ENCODE data around the gene CUX1.
A peak's percentile ranks its signal among the peaks of the same experiment; 100 is the strongest.
"Not testable (repeated sequence)": the region's sequence is repeated elsewhere in the genome, so short reads cannot be mapped to it uniquely, and the experiment has no call there.

Gene CUX1

DNA sequence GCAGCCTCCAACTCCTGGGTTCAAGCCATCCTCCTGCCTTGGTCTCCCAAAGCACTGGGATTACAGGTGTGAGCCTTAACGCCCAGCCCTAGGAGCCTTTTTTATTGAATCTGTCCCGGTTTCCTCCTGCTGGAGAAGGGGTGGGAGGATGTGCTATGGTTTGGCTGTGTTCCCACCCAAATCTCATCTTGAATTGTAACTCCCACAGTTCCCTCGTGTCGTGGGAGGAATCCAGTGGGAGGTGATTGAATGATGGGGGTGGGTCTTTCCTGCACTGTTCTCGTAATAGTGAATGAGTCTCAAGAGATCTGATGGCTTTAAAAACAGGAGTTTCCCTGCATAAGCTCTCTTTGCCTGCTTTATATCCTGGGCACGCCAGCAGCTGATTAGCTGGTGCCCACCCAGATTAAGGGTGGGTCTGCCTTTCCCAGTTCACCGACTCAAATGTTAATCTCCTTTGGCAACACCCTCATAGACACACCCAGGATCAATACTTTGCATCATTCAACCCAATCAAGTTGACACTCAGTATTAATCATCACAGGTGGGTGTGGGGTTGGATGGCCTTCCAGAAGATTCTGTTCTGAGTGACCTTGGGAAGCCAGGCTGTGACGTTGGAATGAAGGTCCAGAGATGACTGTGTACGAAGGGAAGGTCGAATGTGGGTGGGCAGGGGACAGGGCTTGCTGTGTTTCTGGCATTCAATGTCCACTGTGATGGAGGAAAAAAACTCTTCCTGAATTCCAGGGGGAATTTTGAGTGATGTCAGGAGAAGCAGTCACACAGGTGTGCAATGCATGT lies 33.8 kb upstream of the CUX1 start:
- DNase-seq (ENCODE audit: low read depth) = no peak
- Histone ChIP-seq H3K9me3 (ENCODE audit: control insufficient read depth, low read length) (peaks cover 10% of the 10 kb centered on the region), H3K27me3 (replicated peaks; ENCODE audit: control insufficient read depth, insufficient read depth, low read length) (peaks cover 46% of the 10 kb centered on the region), H3K9ac (ENCODE audit: low read length) (no peak overlapping the region), H3K36me3 (ENCODE audit: control insufficient read depth, insufficient read depth, low read length, severe bottlenecking) (no peaks in the 10 kb centered on the region), H3K4me1 (ENCODE audit: control insufficient read depth, insufficient read depth, low read length) (peaks cover 6% of the 10 kb centered on the region), H3K4me3 (ENCODE audit: low read length) (no peak overlapping the region)

DNA sequence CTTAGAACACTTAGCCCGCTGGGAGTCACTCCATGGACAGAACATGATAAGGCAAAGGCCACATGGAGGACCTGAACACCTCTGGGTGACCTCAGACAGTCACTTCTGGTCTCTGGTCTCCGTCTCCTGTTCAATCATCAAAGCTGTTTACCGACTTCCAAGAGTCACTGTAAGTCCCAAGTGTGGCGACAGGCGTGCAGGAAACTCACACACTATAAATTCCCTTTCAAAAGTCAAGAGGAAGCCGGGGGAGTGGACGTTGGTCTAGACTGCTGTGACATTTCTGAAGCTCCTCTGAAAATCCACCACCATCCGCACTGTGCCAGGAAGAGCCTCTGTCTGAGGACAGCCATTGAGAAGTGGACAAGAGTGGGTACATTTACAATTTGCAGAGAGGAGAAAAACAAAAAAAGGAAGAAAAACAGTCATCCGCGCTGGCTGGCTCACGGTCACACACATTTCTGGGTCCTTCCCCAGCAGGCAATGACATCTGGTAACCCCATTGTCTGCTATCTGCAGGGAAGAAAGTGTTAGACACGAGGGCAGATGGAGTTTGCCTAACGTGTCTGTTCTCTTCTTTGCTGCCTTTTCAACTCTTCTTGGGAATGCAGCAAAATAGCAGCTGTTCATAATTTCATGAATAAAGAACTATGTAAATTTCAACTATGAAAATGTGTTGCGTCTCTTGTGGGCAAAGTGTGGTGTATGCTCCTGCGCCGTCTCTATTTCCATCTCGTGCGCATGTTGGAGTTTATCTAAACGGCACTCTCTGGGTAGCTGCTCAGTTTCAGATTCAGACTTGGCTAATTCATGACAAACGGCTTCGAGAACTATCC lies 32.9 kb upstream of the CUX1 start:
- Histone ChIP-seq H3K36me3 (ENCODE audit: control insufficient read depth, insufficient read depth, low read length, severe bottlenecking) (no peaks in the 10 kb centered on the region), H3K4me3 (ENCODE audit: low read length) (no peak overlapping the region), H3K9ac (ENCODE audit: low read length) (no peak overlapping the region), H3K27me3 (replicated peaks; ENCODE audit: control insufficient read depth, insufficient read depth, low read length) (peaks cover 46% of the 10 kb centered on the region), H3K9me3 (ENCODE audit: control insufficient read depth, low read length) (peaks cover 10% of the 10 kb centered on the region), H3K4me1 (ENCODE audit: control insufficient read depth, insufficient read depth, low read length) (peaks cover 6% of the 10 kb centered on the region)
- peak; percentile 61 for DNase-seq (ENCODE audit: low read depth)

DNA sequence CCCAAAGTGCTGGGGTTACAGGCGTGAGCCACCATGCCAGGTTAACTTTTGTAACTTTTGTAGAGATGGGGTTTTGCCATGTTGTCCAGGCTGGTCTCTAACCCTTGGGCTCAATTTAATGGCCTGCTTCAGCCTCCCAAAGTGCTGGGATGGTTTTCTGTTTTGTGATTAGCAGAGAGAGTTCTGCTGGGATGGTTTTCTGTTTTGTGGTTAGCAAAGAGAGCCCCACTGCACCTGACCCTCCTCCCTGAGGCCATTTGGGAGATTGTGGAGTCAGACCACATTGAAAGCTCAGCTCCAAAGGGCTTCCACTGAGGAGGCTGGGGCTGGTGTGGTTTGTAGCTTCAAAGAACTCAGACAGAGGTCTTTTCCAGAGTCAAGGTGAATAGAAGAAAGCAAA lies 29.6 kb upstream of the CUX1 start:
- no peak overlapping the region for H3K4me3 ChIP-seq (ENCODE audit: low read length)
- no peak overlapping the region for H3K9ac ChIP-seq (ENCODE audit: low read length)
- H3K9me3 ChIP-seq (ENCODE audit: control insufficient read depth, low read length) = peaks cover 10% of the 10 kb centered on the region
- H3K27me3 ChIP-seq (replicated peaks; ENCODE audit: control insufficient read depth, insufficient read depth, low read length) = peaks cover 30% of the 10 kb centered on the region
- H3K4me1 ChIP-seq (ENCODE audit: control insufficient read depth, insufficient read depth, low read length) = peaks cover 13% of the 10 kb centered on the region
- no peaks in the 10 kb centered on the region for H3K36me3 ChIP-seq (ENCODE audit: control insufficient read depth, insufficient read depth, low read length, severe bottlenecking)
- DNase-seq (ENCODE audit: low read depth) = no peak

DNA sequence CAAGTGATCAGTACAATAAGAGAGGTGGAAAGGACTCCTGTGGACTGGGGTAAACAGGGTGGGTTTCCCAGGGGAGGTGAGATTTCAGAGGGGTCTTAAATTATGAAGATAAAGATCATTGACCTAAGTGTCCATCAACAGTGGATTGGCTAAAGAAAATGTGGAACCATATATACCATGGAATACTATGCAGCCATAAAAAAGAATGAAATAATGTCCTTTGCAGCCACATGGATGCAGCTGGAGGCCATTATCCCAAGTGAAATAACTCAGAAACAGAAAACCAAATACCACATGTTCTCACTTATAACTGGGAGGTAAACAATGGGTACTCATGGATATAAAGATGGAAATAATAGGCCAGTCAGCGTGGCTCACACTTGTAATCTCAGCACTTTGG lies 28.9 kb upstream of the CUX1 start:
- Histone ChIP-seq H3K4me3 (ENCODE audit: low read length) (no peak overlapping the region), H3K27me3 (replicated peaks; ENCODE audit: control insufficient read depth, insufficient read depth, low read length) (peaks cover 24% of the 10 kb centered on the region), H3K36me3 (ENCODE audit: control insufficient read depth, insufficient read depth, low read length, severe bottlenecking) (no peaks in the 10 kb centered on the region), H3K9me3 (ENCODE audit: control insufficient read depth, low read length) (peaks cover 10% of the 10 kb centered on the region), H3K9ac (ENCODE audit: low read length) (no peak overlapping the region), H3K4me1 (ENCODE audit: control insufficient read depth, insufficient read depth, low read length) (peaks cover 13% of the 10 kb centered on the region)
- DNase-seq (ENCODE audit: low read depth) = no peak

DNA sequence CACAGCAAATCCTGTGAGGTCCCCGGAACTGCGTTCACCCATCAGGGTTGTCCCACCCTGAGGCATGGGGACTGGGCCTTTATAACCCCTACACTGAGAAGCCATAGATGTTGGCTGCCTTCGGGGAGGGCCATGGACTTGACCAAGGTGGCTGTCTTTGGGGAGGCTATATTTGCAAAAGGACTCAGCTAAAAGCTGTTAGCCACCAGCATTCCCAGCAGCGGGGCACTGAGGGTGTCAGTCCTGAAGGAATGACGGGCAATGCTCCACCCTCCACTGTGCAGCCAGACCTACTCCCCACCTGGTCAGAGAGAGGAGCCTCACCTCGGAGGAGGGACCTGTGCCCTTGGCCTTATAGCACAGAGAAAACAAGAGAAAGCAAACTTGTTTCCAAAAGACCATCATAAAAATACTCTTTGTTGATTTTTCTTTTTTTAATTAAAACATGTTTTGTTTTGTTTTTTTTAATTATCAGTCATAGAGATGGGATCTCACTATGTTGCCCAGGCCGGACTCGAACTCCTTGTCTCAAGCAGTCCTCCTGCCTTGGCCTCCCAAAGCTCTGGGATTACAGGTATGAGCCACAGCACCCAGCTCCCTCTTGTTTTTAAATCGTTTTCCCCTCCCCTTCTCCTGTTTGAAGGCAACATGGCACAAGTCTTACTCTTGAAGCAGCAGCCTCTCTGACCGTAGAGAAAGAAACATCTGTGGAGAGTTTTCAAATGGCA lies 26.7 kb upstream of the CUX1 start:
- no peak overlapping the region for H3K9ac ChIP-seq (ENCODE audit: low read length)
- DNase-seq (ENCODE audit: low read depth) = no peak
- H3K9me3 ChIP-seq (ENCODE audit: control insufficient read depth, low read length) = peaks cover 10% of the 10 kb centered on the region
- no peaks in the 10 kb centered on the region for H3K36me3 ChIP-seq (ENCODE audit: control insufficient read depth, insufficient read depth, low read length, severe bottlenecking)
- H3K4me1 ChIP-seq (ENCODE audit: control insufficient read depth, insufficient read depth, low read length) = peaks cover 7% of the 10 kb centered on the region
- H3K4me3 ChIP-seq (ENCODE audit: low read length) = no peak overlapping the region
- peaks cover 15% of the 10 kb centered on the region for H3K27me3 ChIP-seq (replicated peaks; ENCODE audit: control insufficient read depth, insufficient read depth, low read length)

DNA sequence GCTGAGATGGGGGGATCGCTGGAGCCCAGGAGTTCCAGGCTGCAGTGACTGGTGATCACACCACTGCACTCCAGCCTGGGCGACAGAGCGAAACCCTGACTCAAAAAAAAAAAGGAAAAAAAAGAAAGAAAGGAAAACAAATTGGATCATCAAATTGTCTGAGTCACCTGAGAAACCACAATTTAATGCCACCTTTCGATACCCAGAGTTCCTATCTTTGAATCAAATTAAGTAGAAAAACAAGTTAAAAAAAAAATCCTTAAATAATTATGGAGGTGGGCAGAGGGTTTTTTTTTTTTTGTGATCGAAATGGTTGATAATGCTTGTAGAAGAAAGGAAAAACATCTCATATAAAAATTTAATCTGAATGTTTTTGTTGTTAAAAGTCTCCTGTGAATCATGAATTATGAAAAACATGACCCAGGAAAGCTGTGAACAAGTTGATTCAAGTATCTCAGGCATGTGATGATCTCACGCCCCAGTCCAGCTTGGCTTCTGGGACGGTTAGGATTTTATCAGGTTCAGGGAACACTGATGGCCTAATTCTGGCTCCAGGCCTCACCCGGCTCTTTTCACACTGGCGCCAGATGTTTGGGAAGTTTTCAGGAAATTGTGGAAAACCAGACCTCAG lies 25.3 kb upstream of the CUX1 start:
- H3K4me3 ChIP-seq (ENCODE audit: low read length) = no peak overlapping the region
- H3K9me3 ChIP-seq (ENCODE audit: control insufficient read depth, low read length) = peaks cover 10% of the 10 kb centered on the region
- H3K9ac ChIP-seq (ENCODE audit: low read length) = no peak overlapping the region
- peaks cover 4% of the 10 kb centered on the region for H3K27me3 ChIP-seq (replicated peaks; ENCODE audit: control insufficient read depth, insufficient read depth, low read length)
- H3K36me3 ChIP-seq (ENCODE audit: control insufficient read depth, insufficient read depth, low read length, severe bottlenecking) = no peaks in the 10 kb centered on the region
- peaks cover 7% of the 10 kb centered on the region for H3K4me1 ChIP-seq (ENCODE audit: control insufficient read depth, insufficient read depth, low read length)
- no peak for DNase-seq (ENCODE audit: low read depth)

DNA sequence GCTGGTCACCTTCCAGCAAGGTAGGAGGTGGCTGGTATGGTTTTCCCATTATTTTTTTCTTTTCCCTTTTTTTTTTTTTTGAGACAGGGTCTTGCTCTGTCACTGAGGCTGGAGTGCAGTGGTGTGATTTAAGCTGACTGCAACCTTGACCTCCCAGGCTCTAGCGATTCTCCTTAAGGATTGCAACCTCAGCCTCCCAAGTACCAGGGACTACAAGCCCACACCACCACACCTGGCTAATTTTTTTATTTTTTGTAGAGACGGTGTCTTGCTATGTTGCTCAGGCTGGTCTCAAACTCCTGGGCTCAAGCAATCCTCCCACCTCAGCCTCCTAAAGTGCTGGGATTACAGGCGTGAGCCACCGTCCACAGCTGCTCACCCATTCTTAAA lies 24.7 kb upstream of the CUX1 start:
- not testable (repeated sequence) for H3K36me3 ChIP-seq (ENCODE audit: control insufficient read depth, insufficient read depth, low read length, severe bottlenecking); H3K9ac ChIP-seq (ENCODE audit: low read length); H3K27me3 ChIP-seq (replicated peaks; ENCODE audit: control insufficient read depth, insufficient read depth, low read length); H3K4me1 ChIP-seq (ENCODE audit: control insufficient read depth, insufficient read depth, low read length); H3K9me3 ChIP-seq (ENCODE audit: control insufficient read depth, low read length); H3K4me3 ChIP-seq (ENCODE audit: low read length); DNase-seq (ENCODE audit: low read depth)

DNA sequence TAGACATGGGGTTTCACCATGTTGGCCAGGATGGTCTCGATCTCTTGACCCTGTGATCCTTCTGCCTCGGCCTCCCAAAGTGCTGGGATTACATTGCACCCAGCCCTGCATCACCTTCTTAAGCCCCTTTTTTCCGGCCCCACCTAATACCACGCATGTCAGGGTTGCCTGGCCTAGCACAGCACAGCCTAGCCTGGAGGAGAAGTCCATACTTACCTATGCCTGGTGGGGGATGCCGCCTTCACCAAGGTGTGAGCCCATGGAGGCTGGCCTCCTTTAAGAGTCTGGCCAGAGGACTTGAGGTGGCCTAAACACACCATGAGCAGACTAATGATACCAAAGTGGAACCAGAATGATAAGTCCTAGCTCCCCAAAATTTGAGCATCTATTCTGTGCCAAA lies 22.0 kb upstream of the CUX1 start:
- Histone ChIP-seq H3K27me3 (replicated peaks; ENCODE audit: control insufficient read depth, insufficient read depth, low read length) (peaks cover 16% of the 10 kb centered on the region), H3K36me3 (ENCODE audit: control insufficient read depth, insufficient read depth, low read length, severe bottlenecking) (no peaks in the 10 kb centered on the region), H3K4me3 (ENCODE audit: low read length) (no peak overlapping the region), H3K9me3 (ENCODE audit: control insufficient read depth, low read length) (no peaks in the 10 kb centered on the region), H3K4me1 (ENCODE audit: control insufficient read depth, insufficient read depth, low read length) (peaks cover 7% of the 10 kb centered on the region), H3K9ac (ENCODE audit: low read length) (no peak overlapping the region)
- no peak for DNase-seq (ENCODE audit: low read depth)

DNA sequence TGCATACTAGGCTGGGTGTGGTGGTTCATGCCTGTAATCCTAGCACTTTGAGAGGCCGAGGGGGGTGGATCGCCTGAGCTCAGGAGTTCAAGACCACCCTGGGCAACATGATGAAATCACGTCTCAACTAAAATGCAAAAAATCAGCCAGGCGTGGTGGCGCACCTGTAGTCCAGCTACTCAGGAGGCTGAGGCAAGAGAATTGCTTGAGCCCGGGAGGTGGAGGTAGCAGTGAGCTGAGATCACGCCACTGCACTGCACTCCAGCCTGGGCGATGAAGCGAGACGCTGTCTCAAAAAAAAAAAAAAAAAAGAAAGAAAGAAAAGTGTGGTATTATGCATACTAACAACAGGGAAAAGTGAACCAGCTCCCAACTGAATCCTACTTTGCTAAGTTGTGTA lies 19.3 kb upstream of the CUX1 start:
- H3K27me3 ChIP-seq (replicated peaks; ENCODE audit: control insufficient read depth, insufficient read depth, low read length) = peaks cover 39% of the 10 kb centered on the region
- DNase-seq (ENCODE audit: low read depth) = not testable (repeated sequence)

DNA sequence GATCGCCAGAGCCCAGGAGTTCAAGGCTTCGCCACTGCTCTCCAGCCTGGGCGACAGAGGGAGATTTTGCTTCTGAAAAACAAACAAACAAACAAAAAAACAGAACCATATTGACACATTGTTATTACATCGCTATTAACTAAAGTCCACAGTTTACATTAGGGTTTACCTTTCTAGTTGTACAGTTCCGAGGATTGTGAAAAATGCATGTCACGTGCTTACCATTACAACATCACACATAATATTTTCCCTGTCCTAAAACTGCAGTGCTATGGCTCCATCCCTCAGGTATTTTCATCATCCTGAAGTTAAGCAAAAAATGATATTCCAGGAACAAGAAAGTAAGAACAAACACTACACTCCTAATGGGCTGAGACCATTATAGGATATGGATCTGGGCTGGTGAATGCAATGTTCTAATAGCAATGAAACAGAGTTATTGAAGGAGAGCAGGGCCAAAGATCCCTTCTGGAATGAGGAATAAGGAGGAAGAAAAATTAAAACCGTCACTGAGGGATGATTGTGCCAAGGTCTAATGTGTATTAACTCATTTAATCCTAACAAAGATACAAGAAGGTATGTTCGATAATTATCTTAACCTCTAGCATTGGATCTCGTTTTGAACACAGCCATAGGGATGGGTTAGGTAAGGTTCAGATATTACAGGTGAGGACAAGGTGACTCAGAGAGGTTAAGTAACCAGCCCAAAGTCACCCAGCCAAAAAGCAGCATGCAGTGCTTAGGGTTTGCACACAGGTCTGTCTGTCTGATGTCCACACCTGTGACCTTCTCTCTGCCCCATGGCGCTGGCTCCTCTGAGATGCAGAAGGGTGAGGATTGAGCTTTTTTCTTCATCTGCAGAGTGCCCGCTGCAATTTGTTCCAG lies 14.0 kb upstream of the CUX1 start:
- H3K36me3 ChIP-seq (ENCODE audit: control insufficient read depth, insufficient read depth, low read length, severe bottlenecking) = no peaks in the 10 kb centered on the region
- peaks cover 61% of the 10 kb centered on the region for H3K27me3 ChIP-seq (replicated peaks; ENCODE audit: control insufficient read depth, insufficient read depth, low read length)
- DNase-seq (ENCODE audit: low read depth) = no peak
- no peaks in the 10 kb centered on the region for H3K9me3 ChIP-seq (ENCODE audit: control insufficient read depth, low read length)
- H3K4me3 ChIP-seq (ENCODE audit: low read length) = no peak overlapping the region
- H3K9ac ChIP-seq (ENCODE audit: low read length) = no peak overlapping the region
- H3K4me1 ChIP-seq (ENCODE audit: control insufficient read depth, insufficient read depth, low read length) = peaks cover 4% of the 10 kb centered on the region

More for the DNA sequence above, 19.3 kb upstream of the CUX1 start:
- not testable (repeated sequence) for H3K9ac ChIP-seq (ENCODE audit: low read length); H3K9me3 ChIP-seq (ENCODE audit: control insufficient read depth, low read length); H3K4me1 ChIP-seq (ENCODE audit: control insufficient read depth, insufficient read depth, low read length); H3K4me3 ChIP-seq (ENCODE audit: low read length); H3K36me3 ChIP-seq (ENCODE audit: control insufficient read depth, insufficient read depth, low read length, severe bottlenecking)
